Transverse colon (tissue), 4 donors: ENCODE data around the gene ERC2.

Source experiments
- EP300 ChIP-seq: sonication (generic); formaldehyde crosslinking; IDR thresholded peaks from one replicate; pipeline ENCODE4 v1.6.1; 2017; ENCODE audit warnings: antibody characterized with exemption, low read depth
- POLR2A ChIP-seq: fragments of 450-650 bp; IDR thresholded peaks from one replicate; pipeline ENCODE4 v1.6.1; 2016; ENCODE audit warnings: antibody characterized with exemption, mild to moderate bottlenecking, moderate library complexity
- POLR2AphosphoS5 ChIP-seq, 3 donors: sonication (generic); formaldehyde crosslinking; IDR thresholded peaks; one replicate each; pipeline ENCODE4 v1.6.1; 2016; ENCODE audit warnings: antibody characterized with exemption in 3 of 3
- TF ChIP-seq, protein P1 (sequence below), 5 experiments: fragments of 200-600 bp in 3 of 5; fragments of 450-650 bp in 2 of 5; sonication (generic) in 3 of 5; IDR thresholded peaks; 1 replicate in 2 of 5; 2 replicates in 3 of 5; pipeline ENCODE4 v1.5.1; 2016 to 2017; ENCODE audit warnings: antibody characterized with exemption in 5 of 5, inconsistent platforms in 3 of 5, mild to moderate bottlenecking in 2 of 5, moderate library complexity in 1 of 5

DNA sequence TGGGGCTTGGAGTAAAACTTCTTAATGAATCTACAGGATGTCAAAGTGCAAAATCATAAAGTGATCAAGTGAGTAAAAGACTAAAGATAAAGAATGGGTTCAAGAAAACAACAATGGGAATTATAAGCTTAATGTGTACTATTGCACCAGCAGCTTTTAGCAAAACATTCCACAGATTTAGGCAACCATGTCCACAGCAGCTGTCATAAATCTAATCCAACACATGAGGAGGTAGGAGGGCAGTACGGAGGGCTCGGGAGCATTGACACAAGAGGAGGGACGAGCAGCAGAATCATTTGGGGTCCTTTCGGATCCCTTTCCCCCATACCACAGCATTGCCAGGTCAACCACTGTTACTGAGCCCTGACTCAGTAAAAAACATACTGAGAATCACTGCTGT is 516.9 kb downstream of the ERC2 start:
- TF ChIP-seq POLR2A (no peak), POLR2AphosphoS5 (IDR thresholded peaks at IDR 0.05) (no peak), EP300 (no peak)
- TF ChIP-seq, protein P1, sequence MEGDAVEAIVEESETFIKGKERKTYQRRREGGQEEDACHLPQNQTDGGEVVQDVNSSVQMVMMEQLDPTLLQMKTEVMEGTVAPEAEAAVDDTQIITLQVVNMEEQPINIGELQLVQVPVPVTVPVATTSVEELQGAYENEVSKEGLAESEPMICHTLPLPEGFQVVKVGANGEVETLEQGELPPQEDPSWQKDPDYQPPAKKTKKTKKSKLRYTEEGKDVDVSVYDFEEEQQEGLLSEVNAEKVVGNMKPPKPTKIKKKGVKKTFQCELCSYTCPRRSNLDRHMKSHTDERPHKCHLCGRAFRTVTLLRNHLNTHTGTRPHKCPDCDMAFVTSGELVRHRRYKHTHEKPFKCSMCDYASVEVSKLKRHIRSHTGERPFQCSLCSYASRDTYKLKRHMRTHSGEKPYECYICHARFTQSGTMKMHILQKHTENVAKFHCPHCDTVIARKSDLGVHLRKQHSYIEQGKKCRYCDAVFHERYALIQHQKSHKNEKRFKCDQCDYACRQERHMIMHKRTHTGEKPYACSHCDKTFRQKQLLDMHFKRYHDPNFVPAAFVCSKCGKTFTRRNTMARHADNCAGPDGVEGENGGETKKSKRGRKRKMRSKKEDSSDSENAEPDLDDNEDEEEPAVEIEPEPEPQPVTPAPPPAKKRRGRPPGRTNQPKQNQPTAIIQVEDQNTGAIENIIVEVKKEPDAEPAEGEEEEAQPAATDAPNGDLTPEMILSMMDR (IDR thresholded peaks at IDR 0.05): no peak
